Measurements from ENCODE around the gene CRTAC1.

Gene CRTAC1

GRCh38 chr10:98055841-98056516 is 25.6 kb upstream of the CRTAC1 start:
- no peak overlapping the region for H3K27ac ChIP-seq (ENCODE audit: low read depth, low read length)

GRCh38 chr10:98047009-98047741 is 16.8 kb upstream of the CRTAC1 start:
- peaks cover 68% of the 10 kb centered on the region for H3K27me3 ChIP-seq (ENCODE audit: insufficient read depth, low read length)
- H3K79me2 ChIP-seq (ENCODE audit: control insufficient read depth, insufficient read depth, low read length, unreplicated experiment), result no peaks in the 10 kb centered on the region
- H3K36me3 ChIP-seq (ENCODE audit: insufficient read depth, low read length), result no peaks in the 10 kb centered on the region
- H3K27ac ChIP-seq (ENCODE audit: low read depth, low read length), result no peak overlapping the region
- no peak overlapping the region for H2AFZ ChIP-seq (ENCODE audit: low read length, unreplicated experiment)
- H3K4me3 ChIP-seq (ENCODE audit: low read depth, low read length), result no peak overlapping the region
- no peaks in the 10 kb centered on the region for H3K4me1 ChIP-seq (ENCODE audit: control insufficient read depth, insufficient read depth, low read length, unreplicated experiment)

More at GRCh38 chr10:98055841-98056516, 25.6 kb upstream of the CRTAC1 start:
- Histone ChIP-seq H3K4me3 (ENCODE audit: low read depth, low read length) (no peak overlapping the region), H3K79me2 (ENCODE audit: control insufficient read depth, insufficient read depth, low read length, unreplicated experiment) (no peaks in the 10 kb centered on the region), H2AFZ (ENCODE audit: low read length, unreplicated experiment) (no peak overlapping the region), H3K4me1 (ENCODE audit: control insufficient read depth, insufficient read depth, low read length, unreplicated experiment) (no peaks in the 10 kb centered on the region), H3K27me3 (ENCODE audit: insufficient read depth, low read length) (peaks cover 87% of the 10 kb centered on the region), H3K36me3 (ENCODE audit: insufficient read depth, low read length) (no peaks in the 10 kb centered on the region)

- H3K27me3 ChIP-seq (ENCODE audit: insufficient read depth, low read length), result peaks cover 65% of the 10 kb centered on the region
Observed at GRCh38 chr10:98045785-98046389, 15.5 kb upstream of the CRTAC1 start.

GRCh38 chr10:98041352-98042043 is 11.1 kb upstream of the CRTAC1 start:
- Histone ChIP-seq H3K4me3 (ENCODE audit: low read depth, low read length) (no peak overlapping the region), H3K79me2 (ENCODE audit: control insufficient read depth, insufficient read depth, low read length, unreplicated experiment) (no peaks in the 10 kb centered on the region), H3K4me1 (ENCODE audit: control insufficient read depth, insufficient read depth, low read length, unreplicated experiment) (no peaks in the 10 kb centered on the region), H3K27ac (ENCODE audit: low read depth, low read length) (no peak overlapping the region), H2AFZ (ENCODE audit: low read length, unreplicated experiment) (no peak overlapping the region), H3K36me3 (ENCODE audit: insufficient read depth, low read length) (no peaks in the 10 kb centered on the region), H3K27me3 (ENCODE audit: insufficient read depth, low read length) (peaks cover 76% of the 10 kb centered on the region)

More at GRCh38 chr10:98045785-98046389, 15.5 kb upstream of the CRTAC1 start:
- no peak overlapping the region for H3K27ac ChIP-seq (ENCODE audit: low read depth, low read length)
- no peak overlapping the region for H3K4me3 ChIP-seq (ENCODE audit: low read depth, low read length)
- no peaks in the 10 kb centered on the region for H3K4me1 ChIP-seq (ENCODE audit: control insufficient read depth, insufficient read depth, low read length, unreplicated experiment)
- no peaks in the 10 kb centered on the region for H3K36me3 ChIP-seq (ENCODE audit: insufficient read depth, low read length)
- H3K79me2 ChIP-seq (ENCODE audit: control insufficient read depth, insufficient read depth, low read length, unreplicated experiment), result no peaks in the 10 kb centered on the region
- H2AFZ ChIP-seq (ENCODE audit: low read length, unreplicated experiment), result no peak overlapping the region

GRCh38 chr10:98039690-98040381 is 9.4 kb upstream of the CRTAC1 start:
- Histone ChIP-seq H3K4me3 (ENCODE audit: low read depth, low read length) (no peak overlapping the region), H3K27ac (ENCODE audit: low read depth, low read length) (no peak overlapping the region), H3K79me2 (ENCODE audit: control insufficient read depth, insufficient read depth, low read length, unreplicated experiment) (no peaks in the 10 kb centered on the region), H2AFZ (ENCODE audit: low read length, unreplicated experiment) (no peak overlapping the region), H3K36me3 (ENCODE audit: insufficient read depth, low read length) (no peaks in the 10 kb centered on the region), H3K4me1 (ENCODE audit: control insufficient read depth, insufficient read depth, low read length, unreplicated experiment) (no peaks in the 10 kb centered on the region), H3K27me3 (ENCODE audit: insufficient read depth, low read length) (peaks cover 90% of the 10 kb centered on the region)

- peaks cover 90% of the 10 kb centered on the region for H3K27me3 ChIP-seq (ENCODE audit: insufficient read depth, low read length)
- H3K27ac ChIP-seq (ENCODE audit: low read depth, low read length), result no peak overlapping the region
- no peaks in the 10 kb centered on the region for H3K36me3 ChIP-seq (ENCODE audit: insufficient read depth, low read length)
- H3K4me1 ChIP-seq (ENCODE audit: control insufficient read depth, insufficient read depth, low read length, unreplicated experiment), result no peaks in the 10 kb centered on the region
- H3K4me3 ChIP-seq (ENCODE audit: low read depth, low read length), result no peak overlapping the region
- H3K79me2 ChIP-seq (ENCODE audit: control insufficient read depth, insufficient read depth, low read length, unreplicated experiment), result no peaks in the 10 kb centered on the region
- H2AFZ ChIP-seq (ENCODE audit: low read length, unreplicated experiment), result no peak overlapping the region
Observed at GRCh38 chr10:98038288-98038687, 7.9 kb upstream of the CRTAC1 start.

GRCh38 chr10:98035599-98035998 is 5.2 kb upstream of the CRTAC1 start:
- Histone ChIP-seq H3K36me3 (ENCODE audit: insufficient read depth, low read length) (no peaks in the 10 kb centered on the region), H3K27me3 (ENCODE audit: insufficient read depth, low read length) (peaks cover 93% of the 10 kb centered on the region), H3K79me2 (ENCODE audit: control insufficient read depth, insufficient read depth, low read length, unreplicated experiment) (no peaks in the 10 kb centered on the region), H3K4me1 (ENCODE audit: control insufficient read depth, insufficient read depth, low read length, unreplicated experiment) (no peaks in the 10 kb centered on the region), H3K4me3 (ENCODE audit: low read depth, low read length) (no peak overlapping the region), H3K27ac (ENCODE audit: low read depth, low read length) (no peak overlapping the region), H2AFZ (ENCODE audit: low read length, unreplicated experiment) (no peak overlapping the region)

- H3K36me3 ChIP-seq (ENCODE audit: insufficient read depth, low read length), result no peaks in the 10 kb centered on the region
- H3K4me3 ChIP-seq (ENCODE audit: low read depth, low read length), result no peak overlapping the region
- no peaks in the 10 kb centered on the region for H3K79me2 ChIP-seq (ENCODE audit: control insufficient read depth, insufficient read depth, low read length, unreplicated experiment)
- no peak overlapping the region for H2AFZ ChIP-seq (ENCODE audit: low read length, unreplicated experiment)
- H3K27ac ChIP-seq (ENCODE audit: low read depth, low read length), result no peak overlapping the region
- H3K27me3 ChIP-seq (ENCODE audit: insufficient read depth, low read length), result peaks cover 98% of the 10 kb centered on the region
- no peaks in the 10 kb centered on the region for H3K4me1 ChIP-seq (ENCODE audit: control insufficient read depth, insufficient read depth, low read length, unreplicated experiment)
Observed at GRCh38 chr10:98033515-98033914, 3.1 kb upstream of the CRTAC1 start.

- Histone ChIP-seq H2AFZ (ENCODE audit: low read length, unreplicated experiment) (no peak overlapping the region), H3K4me1 (ENCODE audit: control insufficient read depth, insufficient read depth, low read length, unreplicated experiment) (no peaks in the 10 kb centered on the region), H3K27me3 (ENCODE audit: insufficient read depth, low read length) (peaks cover 96% of the 10 kb centered on the region), H3K4me3 (ENCODE audit: low read depth, low read length) (no peak overlapping the region), H3K36me3 (ENCODE audit: insufficient read depth, low read length) (no peaks in the 10 kb centered on the region), H3K27ac (ENCODE audit: low read depth, low read length) (no peak overlapping the region), H3K79me2 (ENCODE audit: control insufficient read depth, insufficient read depth, low read length, unreplicated experiment) (no peaks in the 10 kb centered on the region)
Observed at GRCh38 chr10:98031440-98031839, 1.0 kb upstream of the CRTAC1 start.

GRCh38 chr10:98030991-98031431 is 590 bp upstream of the CRTAC1 start:
- Histone ChIP-seq H2AFZ (ENCODE audit: low read length, unreplicated experiment) (no peak overlapping the region), H3K4me3 (ENCODE audit: low read depth, low read length) (no peak overlapping the region), H3K36me3 (ENCODE audit: insufficient read depth, low read length) (no peaks in the 10 kb centered on the region), H3K4me1 (ENCODE audit: control insufficient read depth, insufficient read depth, low read length, unreplicated experiment) (no peaks in the 10 kb centered on the region), H3K27me3 (ENCODE audit: insufficient read depth, low read length) (peaks cover 96% of the 10 kb centered on the region), H3K79me2 (ENCODE audit: control insufficient read depth, insufficient read depth, low read length, unreplicated experiment) (no peaks in the 10 kb centered on the region), H3K27ac (ENCODE audit: low read depth, low read length) (no peak overlapping the region)
